GM06990 (cell line): ENCODE measurements around the gene OR1S1.

Experiments
- DNase-seq: peaks from one replicate; pipeline ENCODE4 v3.0.0-alpha.2; 2011; ENCODE audit not compliant: insufficient read length; ENCODE audit errors: extremely low read depth
- H3K27me3 ChIP-seq: replicated peaks from 2 replicates; pipeline ENCODE4 v1.6.0; 2011; ENCODE audit warnings: low read length; ENCODE audit not compliant: control insufficient read depth, insufficient read depth
- H3K36me3 ChIP-seq: 2 replicates; pipeline ENCODE4 v1.5.1; 2011; ENCODE audit warnings: low read length; ENCODE audit not compliant: control insufficient read depth, insufficient read depth
- H3K4me3 ChIP-seq: replicated peaks from 2 replicates; pipeline ENCODE4 v1.5.1; 2011; ENCODE audit warnings: low read depth, mild to moderate bottlenecking, control low read depth, low read length
- CTCF ChIP-seq: IDR thresholded peaks from 2 replicates; pipeline ENCODE4 v1.5.1; 2011; ENCODE audit warnings: low read length, control low read depth, mild to moderate bottlenecking, inconsistent platforms; ENCODE audit not compliant: insufficient read depth, poor library complexity, severe bottlenecking

The OR1S1 gene

GRCh38 chr11:58199271-58199670 lies 13.2 kb upstream of the OR1S1 start:
- Histone ChIP-seq H3K27me3 (no peaks in the 10 kb centered on the region), H3K4me3 (no peak overlapping the region), H3K36me3 (no peaks in the 10 kb centered on the region)
- no peak for DNase-seq
- TF ChIP-seq CTCF = no peak

GRCh38 chr11:58204042-58204441 lies 8.5 kb upstream of the OR1S1 start, which contains the start of gene OR1S2:
TSS of gene OR1S2 (minus strand) at chr11:58204142. CDS start at chr11:58204142, 0 bp downstream.
- TF ChIP-seq CTCF = no peak
- H3K36me3 ChIP-seq = no peaks in the 10 kb centered on the region
- H3K4me3 ChIP-seq = no peak within 1 kb of the TSS
- H3K27me3 ChIP-seq = no peaks in the 10 kb centered on the region
- DNase-seq = no peak

GRCh38 chr11:58216476-58216875 lies 4.0 kb downstream of the OR1S1 start:
- no peak for DNase-seq

GRCh38 chr11:58222721-58223120 lies 10.2 kb downstream of the OR1S1 start:
- Histone ChIP-seq H3K4me3 (no peak overlapping the region), H3K36me3 (no peaks in the 10 kb centered on the region), H3K27me3 (no peaks in the 10 kb centered on the region)
- no peak for DNase-seq
- TF ChIP-seq CTCF = no peak

More at GRCh38 chr11:58216476-58216875, 4.0 kb downstream of the OR1S1 start:
- no peaks in the 10 kb centered on the region for H3K27me3 ChIP-seq
- H3K36me3 ChIP-seq = no peaks in the 10 kb centered on the region
- H3K4me3 ChIP-seq = no peak overlapping the region
- no peak for TF ChIP-seq CTCF

- no peak for TF ChIP-seq CTCF
- Histone ChIP-seq H3K4me3 (no peak overlapping the region), H3K27me3 (no peaks in the 10 kb centered on the region), H3K36me3 (no peaks in the 10 kb centered on the region)
- no peak for DNase-seq
Observed at GRCh38 chr11:58227956-58228615, 15.6 kb downstream of the OR1S1 start.

- no peaks in the 10 kb centered on the region for H3K36me3 ChIP-seq
- H3K4me3 ChIP-seq = no peak overlapping the region
- DNase-seq = no peak
Observed at GRCh38 chr11:58243954-58244353, 31.4 kb downstream of the OR1S1 start.

More at GRCh38 chr11:58243954-58244353, 31.4 kb downstream of the OR1S1 start:
- no peak for TF ChIP-seq CTCF
- no peaks in the 10 kb centered on the region for H3K27me3 ChIP-seq
